Forelimb muscle (tissue), 1 donor: ENCODE measurements around the gene ELOVL5. TPM values are rescaled to one million over a fixed set of nuclear protein-coding genes. Genes with fewer than 3 reads are reported as not detected.

Experiments used
- DNase-seq: peaks from one replicate; pipeline ENCODE4 v3.0.0-alpha.2; 2013; ENCODE audit warnings: low read depth
- polyA plus RNA-seq: library from polyadenylated mRNA; unstranded; fragments of 120-200 nt; gene quantifications from one replicate; pipeline ENCODE4 v1.2.1, GENCODE V29; 2013; ENCODE audit not compliant: insufficient read length

The ELOVL5 gene
- polyA plus RNA-seq, 1 donor: 30.9 TPM

- no peak for DNase-seq
Observed at GRCh38 chr6:53240139-53240538, 108.6 kb downstream of the ELOVL5 start.

GRCh38 chr6:53239526-53239925 lies 109.2 kb downstream of the ELOVL5 start:
- DNase-seq: no peak

GRCh38 chr6:53238311-53238710 lies 110.4 kb downstream of the ELOVL5 start:
- no peak for DNase-seq

GRCh38 chr6:53236241-53236640 lies 112.5 kb downstream of the ELOVL5 start:
- DNase-seq: no peak

DNA sequence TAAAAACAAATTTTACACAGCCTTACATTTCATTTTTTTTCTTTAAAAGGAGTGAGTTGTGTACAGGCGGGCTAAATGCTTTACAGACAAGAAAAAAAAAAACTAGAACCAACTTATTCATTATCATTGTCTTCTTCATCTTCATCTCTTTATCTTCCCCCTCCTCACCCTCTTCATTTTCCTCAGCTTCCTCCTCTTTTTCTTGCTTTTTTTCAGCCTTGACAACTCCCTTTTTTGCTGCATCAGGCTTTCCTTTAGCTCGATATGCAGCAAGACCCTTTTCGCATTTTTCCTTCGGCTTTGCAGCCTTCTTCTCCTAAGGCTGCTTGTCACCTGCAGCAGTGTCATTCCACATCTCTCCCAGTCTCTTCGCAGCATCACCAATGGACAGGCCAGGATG lies 113.2 kb downstream of the ELOVL5 start:
- no peak for DNase-seq

DNA sequence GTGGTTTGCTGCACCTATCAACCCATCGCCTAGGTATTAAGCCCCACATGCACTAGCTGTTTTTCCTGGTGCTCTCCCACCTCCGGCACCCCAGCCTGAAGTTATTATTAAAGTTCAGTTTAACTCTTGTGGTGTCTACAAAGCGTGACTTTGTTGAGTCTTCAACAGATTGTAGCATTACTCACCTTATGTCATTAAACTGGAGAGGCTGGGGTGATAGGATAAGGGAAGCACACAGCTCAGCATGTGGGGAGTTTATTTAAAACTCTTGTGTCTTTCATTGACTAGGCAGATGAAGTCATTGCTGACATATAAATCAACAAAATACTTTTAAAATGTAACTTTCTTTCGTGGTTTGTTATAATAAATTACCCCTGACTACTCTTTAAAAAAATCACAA lies 115.4 kb downstream of the ELOVL5 start:
- no peak for DNase-seq

GRCh38 chr6:53230775-53231467 lies 117.8 kb downstream of the ELOVL5 start:
- DNase-seq: no peak

DNA sequence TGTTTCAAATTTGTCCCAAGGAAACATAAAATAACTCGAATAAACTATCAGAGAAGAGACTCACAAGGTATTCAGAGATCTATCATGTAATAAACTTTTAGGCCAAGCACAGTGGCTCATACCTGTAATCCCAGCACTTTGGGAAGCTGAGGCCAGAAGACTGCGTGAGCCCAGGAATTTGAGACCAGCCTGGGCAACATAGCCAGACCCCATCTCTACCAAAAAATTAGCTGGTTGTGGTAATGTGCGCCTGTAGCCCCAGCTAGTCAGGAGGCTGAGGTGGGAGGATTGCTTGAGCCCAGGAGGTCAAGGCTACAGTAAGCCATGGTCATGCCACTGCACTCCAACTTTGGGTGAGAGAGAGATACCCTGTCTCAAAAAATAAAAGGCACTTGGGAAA lies 120.9 kb downstream of the ELOVL5 start:
- DNase-seq: no peak

GRCh38 chr6:53220605-53221004 lies 128.1 kb downstream of the ELOVL5 start:
- no peak for DNase-seq

Other genes starting within 250 kb of the ELOVL5 start
- gene GCM1, start 200.1 kb downstream of the ELOVL5 start, polyA plus RNA-seq: not detected
- gene GCLC, start 196.2 kb upstream of the ELOVL5 start, polyA plus RNA-seq: 8.3 TPM